ENCODE results near the gene AUTS2. TPM values are rescaled to one million over a fixed set of nuclear protein-coding genes. Genes with fewer than 3 reads are reported as not detected.

The AUTS2 gene
- total and polyA plus RNA-seq, 4 donors = 4.9 to 24.4 (median 7.0) TPM

DNA sequence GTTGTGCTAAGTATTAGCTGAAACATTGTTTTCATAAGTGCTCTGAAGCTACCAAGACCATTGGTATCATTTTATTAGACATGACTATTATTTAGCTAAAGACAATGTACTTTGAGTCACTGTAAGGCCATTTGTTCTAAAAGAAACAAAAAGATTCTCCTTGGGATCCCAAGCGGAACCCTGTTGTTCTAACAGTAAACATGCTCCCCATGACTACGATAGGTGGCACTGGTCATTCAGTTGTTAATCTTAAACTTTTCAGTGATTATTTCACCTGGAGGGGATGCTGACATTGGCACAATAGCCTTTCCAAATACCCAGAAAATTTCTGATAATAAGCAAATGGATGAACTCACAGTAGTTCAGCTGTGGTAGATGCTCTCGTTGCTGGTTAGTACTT, 715.0 kb downstream of the AUTS2 start:
- no peak overlapping the region for H3K27ac ChIP-seq (ENCODE audit: low read depth in 1 of 2, low read length in 2 of 2)
- H3K9ac ChIP-seq (ENCODE audit: low read depth in 1 of 2, low read length in 2 of 2) = no peak overlapping the region
- DNase-seq (ENCODE audit: low spot score) = no peak
- no peaks in the 10 kb centered on the region for H3K27me3 ChIP-seq (ENCODE audit: control insufficient read depth in 4 of 4, insufficient read depth in 4 of 4, low read length in 3 of 4)
- 91% methylated on average over 3 of the region's 3 CpGs for whole genome bisulfite sequencing
- TF ChIP-seq, protein P1, sequence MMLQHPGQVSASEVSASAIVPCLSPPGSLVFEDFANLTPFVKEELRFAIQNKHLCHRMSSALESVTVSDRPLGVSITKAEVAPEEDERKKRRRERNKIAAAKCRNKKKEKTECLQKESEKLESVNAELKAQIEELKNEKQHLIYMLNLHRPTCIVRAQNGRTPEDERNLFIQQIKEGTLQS (IDR thresholded peaks at IDR 0.05) = no peak
- TF ChIP-seq HNF4G (IDR thresholded peaks at IDR 0.05) (no peak), FOXA1 (IDR thresholded peaks at IDR 0.05) (no peak), RXRA (IDR thresholded peaks at IDR 0.05) (no peak), RAD21 (IDR thresholded peaks at IDR 0.05) (no peak), SP1 (IDR thresholded peaks at IDR 0.05) (no peak), TAF1 (conservative IDR thresholded peaks at IDR 0.05) (no peak), EGR1 (IDR thresholded peaks at IDR 0.05; ENCODE audit: low read depth in 2 of 2) (no peak), GABPA (IDR thresholded peaks at IDR 0.05 in 1 of 2, conservative IDR thresholded peaks at IDR 0.05 in 1 of 2) (no peak)
- TF ChIP-seq, protein P2, sequence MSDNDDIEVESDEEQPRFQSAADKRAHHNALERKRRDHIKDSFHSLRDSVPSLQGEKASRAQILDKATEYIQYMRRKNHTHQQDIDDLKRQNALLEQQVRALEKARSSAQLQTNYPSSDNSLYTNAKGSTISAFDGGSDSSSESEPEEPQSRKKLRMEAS (IDR thresholded peaks at IDR 0.05) = no peak
- TF ChIP-seq, protein P3, sequence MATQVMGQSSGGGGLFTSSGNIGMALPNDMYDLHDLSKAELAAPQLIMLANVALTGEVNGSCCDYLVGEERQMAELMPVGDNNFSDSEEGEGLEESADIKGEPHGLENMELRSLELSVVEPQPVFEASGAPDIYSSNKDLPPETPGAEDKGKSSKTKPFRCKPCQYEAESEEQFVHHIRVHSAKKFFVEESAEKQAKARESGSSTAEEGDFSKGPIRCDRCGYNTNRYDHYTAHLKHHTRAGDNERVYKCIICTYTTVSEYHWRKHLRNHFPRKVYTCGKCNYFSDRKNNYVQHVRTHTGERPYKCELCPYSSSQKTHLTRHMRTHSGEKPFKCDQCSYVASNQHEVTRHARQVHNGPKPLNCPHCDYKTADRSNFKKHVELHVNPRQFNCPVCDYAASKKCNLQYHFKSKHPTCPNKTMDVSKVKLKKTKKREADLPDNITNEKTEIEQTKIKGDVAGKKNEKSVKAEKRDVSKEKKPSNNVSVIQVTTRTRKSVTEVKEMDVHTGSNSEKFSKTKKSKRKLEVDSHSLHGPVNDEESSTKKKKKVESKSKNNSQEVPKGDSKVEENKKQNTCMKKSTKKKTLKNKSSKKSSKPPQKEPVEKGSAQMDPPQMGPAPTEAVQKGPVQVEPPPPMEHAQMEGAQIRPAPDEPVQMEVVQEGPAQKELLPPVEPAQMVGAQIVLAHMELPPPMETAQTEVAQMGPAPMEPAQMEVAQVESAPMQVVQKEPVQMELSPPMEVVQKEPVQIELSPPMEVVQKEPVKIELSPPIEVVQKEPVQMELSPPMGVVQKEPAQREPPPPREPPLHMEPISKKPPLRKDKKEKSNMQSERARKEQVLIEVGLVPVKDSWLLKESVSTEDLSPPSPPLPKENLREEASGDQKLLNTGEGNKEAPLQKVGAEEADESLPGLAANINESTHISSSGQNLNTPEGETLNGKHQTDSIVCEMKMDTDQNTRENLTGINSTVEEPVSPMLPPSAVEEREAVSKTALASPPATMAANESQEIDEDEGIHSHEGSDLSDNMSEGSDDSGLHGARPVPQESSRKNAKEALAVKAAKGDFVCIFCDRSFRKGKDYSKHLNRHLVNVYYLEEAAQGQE (IDR thresholded peaks at IDR 0.05) = no peak
- TF ChIP-seq, protein P4, sequence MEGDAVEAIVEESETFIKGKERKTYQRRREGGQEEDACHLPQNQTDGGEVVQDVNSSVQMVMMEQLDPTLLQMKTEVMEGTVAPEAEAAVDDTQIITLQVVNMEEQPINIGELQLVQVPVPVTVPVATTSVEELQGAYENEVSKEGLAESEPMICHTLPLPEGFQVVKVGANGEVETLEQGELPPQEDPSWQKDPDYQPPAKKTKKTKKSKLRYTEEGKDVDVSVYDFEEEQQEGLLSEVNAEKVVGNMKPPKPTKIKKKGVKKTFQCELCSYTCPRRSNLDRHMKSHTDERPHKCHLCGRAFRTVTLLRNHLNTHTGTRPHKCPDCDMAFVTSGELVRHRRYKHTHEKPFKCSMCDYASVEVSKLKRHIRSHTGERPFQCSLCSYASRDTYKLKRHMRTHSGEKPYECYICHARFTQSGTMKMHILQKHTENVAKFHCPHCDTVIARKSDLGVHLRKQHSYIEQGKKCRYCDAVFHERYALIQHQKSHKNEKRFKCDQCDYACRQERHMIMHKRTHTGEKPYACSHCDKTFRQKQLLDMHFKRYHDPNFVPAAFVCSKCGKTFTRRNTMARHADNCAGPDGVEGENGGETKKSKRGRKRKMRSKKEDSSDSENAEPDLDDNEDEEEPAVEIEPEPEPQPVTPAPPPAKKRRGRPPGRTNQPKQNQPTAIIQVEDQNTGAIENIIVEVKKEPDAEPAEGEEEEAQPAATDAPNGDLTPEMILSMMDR (IDR thresholded peaks at IDR 0.05; ENCODE audit: low read depth, low read length, missing input control) = no peak
- H3K36me3 ChIP-seq (ENCODE audit: control insufficient read depth in 4 of 4, insufficient read depth in 3 of 4, low read depth in 1 of 4, low read length in 3 of 4) = no peaks in the 10 kb centered on the region
- H3K9me3 ChIP-seq (ENCODE audit: control insufficient read depth in 4 of 4, low read length in 3 of 4) = no peaks in the 10 kb centered on the region
- H3K4me3 ChIP-seq (ENCODE audit: low read depth in 1 of 3, low read length in 3 of 3) = no peak overlapping the region
- H3K4me1 ChIP-seq (ENCODE audit: control insufficient read depth in 4 of 4, insufficient read depth in 4 of 4, low read length in 3 of 4) = no peaks in the 10 kb centered on the region

DNA sequence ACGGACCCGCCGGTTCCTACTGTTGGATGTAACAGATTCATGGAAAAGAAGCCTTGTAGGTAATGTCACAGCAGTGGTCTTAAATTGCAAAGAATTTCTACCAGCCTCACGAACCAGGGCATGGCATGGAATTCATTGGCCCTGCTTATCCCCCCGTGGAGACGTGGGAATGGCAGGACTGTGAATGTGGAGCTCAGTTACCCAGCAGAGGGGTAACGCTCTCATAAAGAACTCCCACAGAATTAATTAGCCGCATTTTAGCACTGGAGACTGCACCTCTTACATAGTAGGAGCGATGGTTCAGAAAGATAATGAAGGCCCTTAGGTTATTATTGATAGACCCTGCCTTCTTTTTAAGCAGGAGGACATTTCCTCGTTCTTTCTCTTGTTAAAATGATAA, 715.4 kb downstream of the AUTS2 start:
- Histone ChIP-seq H3K9ac (ENCODE audit: low read depth in 1 of 2, low read length in 2 of 2) (no peak overlapping the region), H3K4me3 (ENCODE audit: low read depth in 1 of 3, low read length in 3 of 3) (no peak overlapping the region), H3K9me3 (ENCODE audit: control insufficient read depth in 4 of 4, low read length in 3 of 4) (no peaks in the 10 kb centered on the region), H3K27me3 (ENCODE audit: control insufficient read depth in 4 of 4, insufficient read depth in 4 of 4, low read length in 3 of 4) (no peaks in the 10 kb centered on the region), H3K36me3 (ENCODE audit: control insufficient read depth in 4 of 4, insufficient read depth in 3 of 4, low read depth in 1 of 4, low read length in 3 of 4) (no peaks in the 10 kb centered on the region), H3K27ac (ENCODE audit: low read depth in 1 of 2, low read length in 2 of 2) (no peak overlapping the region), H3K4me1 (ENCODE audit: control insufficient read depth in 4 of 4, insufficient read depth in 4 of 4, low read length in 3 of 4) (no peaks in the 10 kb centered on the region)
- no peak for TF ChIP-seq NR2F2 (IDR thresholded peaks at IDR 0.05)
- no peak for TF ChIP-seq FOXA1 (IDR thresholded peaks at IDR 0.05)
- no peak for DNase-seq (ENCODE audit: low spot score)
- 89% methylated on average over 10 of the region's 10 CpGs for WGBS

DNA sequence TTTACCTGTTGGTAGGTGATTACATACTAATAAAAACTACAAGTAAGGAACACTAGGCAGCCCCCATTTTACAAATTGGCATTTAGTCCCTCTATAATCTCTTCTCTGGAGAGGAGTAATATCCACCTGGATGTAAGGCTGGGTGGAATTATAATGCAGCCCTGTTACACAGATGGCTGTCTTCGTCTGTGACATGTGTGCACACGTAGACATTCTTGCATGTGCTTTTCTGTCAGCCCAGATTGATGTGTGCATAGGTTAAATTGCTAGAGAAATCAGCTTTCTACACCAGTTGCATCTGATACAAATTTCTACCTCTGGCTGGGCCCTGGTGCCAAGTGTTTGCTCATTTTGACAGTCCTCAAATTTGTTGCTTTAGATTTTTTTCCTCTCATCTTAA, 715.9 kb downstream of the AUTS2 start:
- H3K27me3 ChIP-seq (ENCODE audit: control insufficient read depth in 4 of 4, insufficient read depth in 4 of 4, low read length in 3 of 4) = no peaks in the 10 kb centered on the region
- no peaks in the 10 kb centered on the region for H3K36me3 ChIP-seq (ENCODE audit: control insufficient read depth in 4 of 4, insufficient read depth in 3 of 4, low read depth in 1 of 4, low read length in 3 of 4)
- DNase-seq (ENCODE audit: low spot score) = no peak
- H3K9ac ChIP-seq (ENCODE audit: low read depth in 1 of 2, low read length in 2 of 2) = no peak overlapping the region
- WGBS = 95% methylated on average over 2 of the region's 2 CpGs
- H3K4me3 ChIP-seq (ENCODE audit: low read depth in 1 of 3, low read length in 3 of 3) = no peak overlapping the region
- TF ChIP-seq YY1 (IDR thresholded peaks at IDR 0.05) = no peak
- TF ChIP-seq, protein P3 (IDR thresholded peaks at IDR 0.05) = no peak
- TF ChIP-seq GABPA (IDR thresholded peaks at IDR 0.05 in 1 of 2, conservative IDR thresholded peaks at IDR 0.05 in 1 of 2) = no peak
- no peak for TF ChIP-seq EGR1 (IDR thresholded peaks at IDR 0.05; ENCODE audit: low read depth in 2 of 2)
- TF ChIP-seq FOXA1 (IDR thresholded peaks at IDR 0.05) = no peak
- no peak for TF ChIP-seq JUND (IDR thresholded peaks at IDR 0.05)
- no peak for TF ChIP-seq SP1 (IDR thresholded peaks at IDR 0.05)
- TF ChIP-seq TAF1 (conservative IDR thresholded peaks at IDR 0.05) = no peak
- no peak for TF ChIP-seq RAD21 (IDR thresholded peaks at IDR 0.05)
- no peaks in the 10 kb centered on the region for H3K9me3 ChIP-seq (ENCODE audit: control insufficient read depth in 4 of 4, low read length in 3 of 4)
- no peaks in the 10 kb centered on the region for H3K4me1 ChIP-seq (ENCODE audit: control insufficient read depth in 4 of 4, insufficient read depth in 4 of 4, low read length in 3 of 4)
- no peak overlapping the region for H3K27ac ChIP-seq (ENCODE audit: low read depth in 1 of 2, low read length in 2 of 2)
